ENCODE data around the gene FREM2.

DNA sequence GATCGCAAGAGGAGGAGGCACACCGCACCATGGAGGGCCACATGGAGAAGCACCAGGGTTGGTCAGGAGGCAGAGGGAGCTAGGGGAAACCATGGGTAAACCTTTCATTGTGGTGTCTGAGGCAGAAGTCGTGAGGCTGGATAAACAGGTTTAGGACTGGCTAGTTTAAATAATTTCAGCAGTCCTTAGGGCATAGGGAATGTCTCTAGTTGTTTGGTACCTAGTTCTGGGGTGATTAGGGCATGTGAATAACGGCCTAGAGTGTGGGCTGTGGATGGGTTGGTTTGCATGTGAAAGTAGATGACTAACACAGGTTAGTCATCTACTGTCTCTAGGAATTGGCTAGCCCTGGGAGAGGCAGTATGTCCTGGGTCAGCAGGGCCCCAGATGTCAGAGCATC is 201.4 kb downstream of the FREM2 start:
- TF ChIP-seq, protein P1, sequence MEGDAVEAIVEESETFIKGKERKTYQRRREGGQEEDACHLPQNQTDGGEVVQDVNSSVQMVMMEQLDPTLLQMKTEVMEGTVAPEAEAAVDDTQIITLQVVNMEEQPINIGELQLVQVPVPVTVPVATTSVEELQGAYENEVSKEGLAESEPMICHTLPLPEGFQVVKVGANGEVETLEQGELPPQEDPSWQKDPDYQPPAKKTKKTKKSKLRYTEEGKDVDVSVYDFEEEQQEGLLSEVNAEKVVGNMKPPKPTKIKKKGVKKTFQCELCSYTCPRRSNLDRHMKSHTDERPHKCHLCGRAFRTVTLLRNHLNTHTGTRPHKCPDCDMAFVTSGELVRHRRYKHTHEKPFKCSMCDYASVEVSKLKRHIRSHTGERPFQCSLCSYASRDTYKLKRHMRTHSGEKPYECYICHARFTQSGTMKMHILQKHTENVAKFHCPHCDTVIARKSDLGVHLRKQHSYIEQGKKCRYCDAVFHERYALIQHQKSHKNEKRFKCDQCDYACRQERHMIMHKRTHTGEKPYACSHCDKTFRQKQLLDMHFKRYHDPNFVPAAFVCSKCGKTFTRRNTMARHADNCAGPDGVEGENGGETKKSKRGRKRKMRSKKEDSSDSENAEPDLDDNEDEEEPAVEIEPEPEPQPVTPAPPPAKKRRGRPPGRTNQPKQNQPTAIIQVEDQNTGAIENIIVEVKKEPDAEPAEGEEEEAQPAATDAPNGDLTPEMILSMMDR (IDR thresholded peaks at IDR 0.05), result no peak
- TF ChIP-seq POLR2A (IDR thresholded peaks at IDR 0.05), result no peak
